Gastroesophageal sphincter (tissue), 3 donors: ENCODE data around the gene SERPING1.

Experiments used
- CTCF ChIP-seq, 4 experiments: fragments of 200-600 bp in 2 of 4; fragments of 450-650 bp in 2 of 4; sonication (generic) in 1 of 4; IDR thresholded peaks; one replicate each; pipeline ENCODE4 v1.5.1; 2017 to 2019; ENCODE audit warnings: antibody characterized with exemption in 4 of 4, mild to moderate bottlenecking in 2 of 4, moderate library complexity in 2 of 4
- EP300 ChIP-seq: sonication (generic); formaldehyde crosslinking; IDR thresholded peaks from one replicate; pipeline ENCODE4 v1.6.1; 2017; ENCODE audit warnings: antibody characterized with exemption, mild to moderate bottlenecking
- POLR2AphosphoS5 ChIP-seq: sonication (generic); formaldehyde crosslinking; IDR thresholded peaks from one replicate; pipeline ENCODE4 v1.6.1; 2017; ENCODE audit warnings: antibody characterized with exemption

- TF ChIP-seq CTCF (IDR thresholded peaks at IDR 0.05) = no peak
- TF ChIP-seq POLR2AphosphoS5 = no peak
- TF ChIP-seq EP300 = no peak
These were observed 17.8 kb downstream of the SERPING1 start for GRCh38 chr11:57615308-57615707.
